CD14-positive monocyte (primary cell): ENCODE results near the gene RNU1-4. TPM values are rescaled to one million over a fixed set of nuclear protein-coding genes. Genes with fewer than 3 reads are reported as not detected.
"Not testable (repeated sequence)": the region's sequence is repeated elsewhere in the genome, so short reads cannot be mapped to it uniquely, and the experiment has no call there.

ENCODE experiments used
- DNase-seq, 3 donors: peaks; one replicate each; pipeline ENCODE4 v3.0.0-alpha.2; 2011 to 2022
- H2AFZ ChIP-seq: 2 replicates; pipeline ENCODE4 v1.6.0; 2012; ENCODE audit warnings: mild to moderate bottlenecking, low read depth, low read length, inconsistent platforms; ENCODE audit not compliant: insufficient read depth, poor library complexity, severe bottlenecking
- H3K27ac ChIP-seq, 2 donors: 1 replicate in 1 of 2; 2 replicates in 1 of 2; pipeline ENCODE4 v1.5.1; 2012 to 2013; ENCODE audit warnings: low read length in 2 of 2, control low read depth in 1 of 2, inconsistent platforms in 1 of 2, low read depth in 1 of 2, mild to moderate bottlenecking in 1 of 2
- H3K27me3 ChIP-seq, 2 donors: one replicate each; pipeline versions ENCODE4 v1.6.0 to v1.6.1; 2011 to 2013; ENCODE audit warnings: low read length in 2 of 2; ENCODE audit not compliant: control insufficient read depth in 2 of 2, insufficient read depth in 2 of 2
- H3K36me3 ChIP-seq, 2 donors: replicated peaks in 1 of 2; 1 replicate in 1 of 2; 2 replicates in 1 of 2; pipeline versions ENCODE4 v1.5.1 to v1.6.1; 2012 to 2013; ENCODE audit warnings: low read length in 2 of 2, control low read depth in 1 of 2, inconsistent platforms in 1 of 2, mild to moderate bottlenecking in 1 of 2; ENCODE audit not compliant: insufficient read depth in 2 of 2, control insufficient read depth in 1 of 2
- H3K4me1 ChIP-seq, 2 donors: 1 replicate in 1 of 2; 2 replicates in 1 of 2; pipeline versions ENCODE4 v1.5.1 to v1.6.1; 2012 to 2013; ENCODE audit warnings: low read length in 2 of 2, control low read depth in 1 of 2, inconsistent platforms in 1 of 2, mild to moderate bottlenecking in 1 of 2, moderate library complexity in 1 of 2; ENCODE audit not compliant: insufficient read depth in 2 of 2, control insufficient read depth in 1 of 2
- H3K4me2 ChIP-seq: replicated peaks from 2 replicates; pipeline ENCODE3; 2012; ENCODE audit warnings: low read length, moderate library complexity, mild to moderate bottlenecking; ENCODE audit not compliant: poor library complexity, severe bottlenecking; ENCODE audit errors: extremely low read depth
- H3K4me3 ChIP-seq, 3 experiments: fragments of 200-600 bp in 1 of 3; sonication (generic) in 1 of 3; replicated peaks in 1 of 3; 1 replicate in 2 of 3; 2 replicates in 1 of 3; pipeline ENCODE4 v1.5.1; 2011 to 2013; ENCODE audit warnings: low read length in 3 of 3, mild to moderate bottlenecking in 3 of 3, control low read depth in 2 of 3, low read depth in 2 of 3, inconsistent platforms in 1 of 3, moderate library complexity in 1 of 3
- H3K79me2 ChIP-seq: 2 replicates; pipeline ENCODE4 v1.6.0; 2012; ENCODE audit warnings: mild to moderate bottlenecking, control low read depth, inconsistent platforms, low read length, moderate library complexity; ENCODE audit not compliant: insufficient read depth
- H3K9ac ChIP-seq: 2 replicates; pipeline ENCODE4 v1.6.0; 2017; ENCODE audit warnings: low read length, mild to moderate bottlenecking; ENCODE audit not compliant: insufficient read depth, poor library complexity, severe bottlenecking
- H3K9me3 ChIP-seq, 2 donors: replicated peaks in 1 of 2; 1 replicate in 1 of 2; 2 replicates in 1 of 2; pipeline versions ENCODE4 v1.5.1 to v1.6.1; 2012 to 2013; ENCODE audit warnings: low read length in 2 of 2, control low read depth in 1 of 2; ENCODE audit not compliant: control insufficient read depth in 1 of 2, insufficient read depth in 1 of 2
- H4K20me1 ChIP-seq: 2 replicates; pipeline ENCODE4 v1.6.0; 2012; ENCODE audit warnings: mild to moderate bottlenecking, low read length, control low read depth, moderate library complexity; ENCODE audit not compliant: insufficient read depth
- H3K27ac Mint-ChIP-seq, 7 donors: one replicate each; pipeline ENCODE4 v1.8.0; 2020; ENCODE audit warnings: mild to moderate bottlenecking in 7 of 7, mixed read lengths in 7 of 7, moderate library complexity in 6 of 7, inconsistent platforms in 2 of 7
- H3K27me3 Mint-ChIP-seq, 3 donors: one replicate each; pipeline ENCODE4 v1.8.0; 2021 to 2022; ENCODE audit warnings: low read depth in 3 of 3, mild to moderate bottlenecking in 3 of 3, mixed read lengths in 3 of 3, moderate library complexity in 3 of 3, inconsistent platforms in 1 of 3
- H3K36me3 Mint-ChIP-seq, 2 donors: one replicate each; pipeline ENCODE4 v1.8.0; 2020; ENCODE audit warnings: mixed read lengths in 2 of 2, inconsistent platforms in 1 of 2, mild to moderate bottlenecking in 1 of 2
- H3K4me1 Mint-ChIP-seq: one replicate; pipeline ENCODE4 v1.8.0; 2020; ENCODE audit warnings: mild to moderate bottlenecking, mixed read lengths
- H3K4me3 Mint-ChIP-seq, 2 donors: one replicate each; pipeline ENCODE4 v1.8.0; 2020; ENCODE audit warnings: mild to moderate bottlenecking in 2 of 2, mixed read lengths in 2 of 2, moderate library complexity in 1 of 2
- H3K9me3 Mint-ChIP-seq, 7 donors: one replicate each; pipeline ENCODE4 v1.8.0; 2020 to 2022; ENCODE audit warnings: mixed read lengths in 7 of 7, mild to moderate bottlenecking in 6 of 7, moderate library complexity in 6 of 7, inconsistent platforms in 2 of 7
- WGBS: methylation state at CpG from one replicate; pipeline ENCODE4 v1.1.5; 2013; ENCODE audit warnings: missing lambda C conversion rate; ENCODE audit not compliant: insufficient coverage; 5-methylcytosine and 5-hydroxymethylcytosine counted together
- intact Hi-C, 2 donors: fragments of 100-400 bp; cut with micrococcal nuclease; formaldehyde crosslinking; loops; one replicate each; pipeline versions ENCODE4 v1.15.0 to v1.15.1; 2023
- polyA plus RNA-seq, 3 donors: library from polyadenylated mRNA; depleted of rRNA in 1 of 3; unstranded in 2 of 3; stranded (reverse) in 1 of 3; fragments of 300-500 nt in 2 of 3; fragments of >200 nt in 1 of 3; fragmentation: Illumina TruSeq in 2 of 3; gene quantifications; 1 replicate in 2 of 3; 2 replicates in 1 of 3; pipeline ENCODE4 v1.2.3, GENCODE V29; 2012 to 2021

The RNU1-4 gene
- polyA plus RNA-seq, 3 donors = not detected

- Mint-ChIP-seq H3K4me3 (peak overlapping the region in 1 of 2 donors; percentile 35), H3K27me3 (peaks cover 13 to 15% (median 13%) of the 10 kb centered on the region in 3 donors)
- H3K9ac ChIP-seq, H3K4me2 ChIP-seq, H3K9me3 Mint-ChIP-seq, H3K27ac ChIP-seq, H3K4me1 Mint-ChIP-seq, H3K27ac Mint-ChIP-seq, DNase-seq, H3K4me1 ChIP-seq, intact Hi-C loops, H2AFZ ChIP-seq, H3K36me3 ChIP-seq, H3K79me2 ChIP-seq, H3K4me3 ChIP-seq, H4K20me1 ChIP-seq, H3K9me3 ChIP-seq, H3K36me3 Mint-ChIP-seq, H3K27me3 ChIP-seq: not testable (repeated sequence)
- 66% methylated on average over 5 of the region's 9 CpGs for WGBS
Observed at GRCh38 chr1:16766689-16767256, 26.5 kb downstream of the RNU1-4 start.

GRCh38 chr1:16770139-16770759, 29.9 kb downstream of the RNU1-4 start:
- H3K4me2 ChIP-seq, intact Hi-C loops: not testable (repeated sequence)

GRCh38 chr1:16770896-16771446, 30.7 kb downstream of the RNU1-4 start:
- H3K79me2 ChIP-seq, H3K4me3 ChIP-seq, intact Hi-C loops, H3K9me3 Mint-ChIP-seq, H2AFZ ChIP-seq, H3K9me3 ChIP-seq, H3K4me2 ChIP-seq, H3K27ac Mint-ChIP-seq, H3K4me3 Mint-ChIP-seq, H4K20me1 ChIP-seq, H3K4me1 ChIP-seq, H3K9ac ChIP-seq, H3K36me3 Mint-ChIP-seq, H3K4me1 Mint-ChIP-seq, H3K36me3 ChIP-seq, H3K27me3 ChIP-seq, H3K27ac ChIP-seq: not testable (repeated sequence)
- DNase-seq = peak in 1 of 3 donors; percentile 9
- H3K27me3 Mint-ChIP-seq = peaks cover 15 to 16% (median 15%) of the 10 kb centered on the region in 3 donors
- WGBS = 61% methylated on average over 3 of the region's 6 CpGs

More at GRCh38 chr1:16770139-16770759, 29.9 kb downstream of the RNU1-4 start:
- H3K27me3 ChIP-seq, H3K9me3 Mint-ChIP-seq, H3K36me3 Mint-ChIP-seq, H3K27ac ChIP-seq, H4K20me1 ChIP-seq, H3K4me1 Mint-ChIP-seq, H2AFZ ChIP-seq, DNase-seq, H3K9ac ChIP-seq, H3K79me2 ChIP-seq, H3K4me1 ChIP-seq, H3K36me3 ChIP-seq, H3K27ac Mint-ChIP-seq, H3K4me3 ChIP-seq, H3K4me3 Mint-ChIP-seq, H3K9me3 ChIP-seq: not testable (repeated sequence)
- 100% methylated on average over 2 of the region's 5 CpGs for WGBS
- peaks cover 17 to 18% (median 17%) of the 10 kb centered on the region in 3 donors for H3K27me3 Mint-ChIP-seq

- H3K27me3 ChIP-seq, H3K4me1 ChIP-seq, H2AFZ ChIP-seq, H3K9ac ChIP-seq, H3K9me3 ChIP-seq, H3K27ac Mint-ChIP-seq, H3K36me3 ChIP-seq, H3K36me3 Mint-ChIP-seq, intact Hi-C loops, H3K9me3 Mint-ChIP-seq, H3K27ac ChIP-seq, H3K79me2 ChIP-seq, H3K4me2 ChIP-seq, H3K4me3 ChIP-seq, H4K20me1 ChIP-seq, H3K4me1 Mint-ChIP-seq: not testable (repeated sequence)
- peak overlapping the region in 1 of 2 donors; percentile 52 for H3K4me3 Mint-ChIP-seq
- peaks cover 12 to 14% (median 12%) of the 10 kb centered on the region in 3 donors for H3K27me3 Mint-ChIP-seq
- WGBS = 91% methylated on average over 5 of the region's 21 CpGs
- DNase-seq = peak in 1 of 3 donors; percentile 2
Observed at GRCh38 chr1:16772275-16773204, 32.2 kb downstream of the RNU1-4 start.
